ENCODE measurements around the gene ENO4.

DNA sequence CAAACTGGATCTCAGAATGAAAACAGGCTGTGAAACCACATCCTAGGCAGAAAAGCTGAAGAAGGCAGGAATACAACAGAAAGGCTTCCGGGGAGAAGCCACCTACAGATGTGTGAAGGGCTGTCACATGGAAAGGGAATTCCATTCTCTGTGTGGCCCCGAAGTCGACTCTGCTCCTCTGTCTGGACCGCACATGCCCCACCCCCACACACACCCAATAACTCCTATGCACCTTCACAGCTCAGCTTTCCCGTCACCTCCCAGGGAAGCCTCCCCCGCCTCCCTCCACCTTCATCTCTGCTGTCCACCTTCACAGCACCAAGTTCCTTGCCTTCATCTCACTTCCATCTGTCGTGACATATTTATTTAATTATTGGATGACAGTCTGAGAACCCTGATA lies 23.4 kb upstream of the ENO4 start:
- TF ChIP-seq, protein P1, sequence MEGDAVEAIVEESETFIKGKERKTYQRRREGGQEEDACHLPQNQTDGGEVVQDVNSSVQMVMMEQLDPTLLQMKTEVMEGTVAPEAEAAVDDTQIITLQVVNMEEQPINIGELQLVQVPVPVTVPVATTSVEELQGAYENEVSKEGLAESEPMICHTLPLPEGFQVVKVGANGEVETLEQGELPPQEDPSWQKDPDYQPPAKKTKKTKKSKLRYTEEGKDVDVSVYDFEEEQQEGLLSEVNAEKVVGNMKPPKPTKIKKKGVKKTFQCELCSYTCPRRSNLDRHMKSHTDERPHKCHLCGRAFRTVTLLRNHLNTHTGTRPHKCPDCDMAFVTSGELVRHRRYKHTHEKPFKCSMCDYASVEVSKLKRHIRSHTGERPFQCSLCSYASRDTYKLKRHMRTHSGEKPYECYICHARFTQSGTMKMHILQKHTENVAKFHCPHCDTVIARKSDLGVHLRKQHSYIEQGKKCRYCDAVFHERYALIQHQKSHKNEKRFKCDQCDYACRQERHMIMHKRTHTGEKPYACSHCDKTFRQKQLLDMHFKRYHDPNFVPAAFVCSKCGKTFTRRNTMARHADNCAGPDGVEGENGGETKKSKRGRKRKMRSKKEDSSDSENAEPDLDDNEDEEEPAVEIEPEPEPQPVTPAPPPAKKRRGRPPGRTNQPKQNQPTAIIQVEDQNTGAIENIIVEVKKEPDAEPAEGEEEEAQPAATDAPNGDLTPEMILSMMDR (IDR thresholded peaks at IDR 0.05), result no peak
- TF ChIP-seq POLR2A (IDR thresholded peaks at IDR 0.05) (no peak), EP300 (IDR thresholded peaks at IDR 0.05; ENCODE audit: low read depth) (no peak), POLR2AphosphoS5 (IDR thresholded peaks at IDR 0.05) (no peak)
